Glutamatergic neuron (in vitro differentiated cells): Measurements from ENCODE around the gene HBG1. TPM values are rescaled to one million over a fixed set of nuclear protein-coding genes. Genes with fewer than 3 reads are reported as not detected.

Experiments used
- DNase-seq: peaks from one replicate; pipeline ENCODE4 v3.0.0; 2022
- H3K27ac Mint-ChIP-seq: one replicate; pipeline ENCODE4 v1.8.0; 2020; ENCODE audit warnings: mild to moderate bottlenecking, mixed read lengths, inconsistent platforms; ENCODE audit not compliant: unreplicated experiment
- H3K27me3 Mint-ChIP-seq: one replicate; pipeline ENCODE4 v1.8.0; 2020; ENCODE audit warnings: mild to moderate bottlenecking, moderate library complexity, mixed read lengths, inconsistent platforms; ENCODE audit not compliant: unreplicated experiment
- H3K36me3 Mint-ChIP-seq: one replicate; pipeline ENCODE4 v1.8.0; 2020; ENCODE audit warnings: mild to moderate bottlenecking, mixed read lengths, inconsistent platforms; ENCODE audit not compliant: unreplicated experiment
- H3K4me1 Mint-ChIP-seq: one replicate; pipeline ENCODE4 v1.8.0; 2020; ENCODE audit warnings: mild to moderate bottlenecking, low read depth, mixed read lengths, inconsistent platforms; ENCODE audit not compliant: unreplicated experiment
- H3K4me3 Mint-ChIP-seq: one replicate; pipeline ENCODE4 v1.8.0; 2020; ENCODE audit warnings: mild to moderate bottlenecking, mixed read lengths, inconsistent platforms; ENCODE audit not compliant: unreplicated experiment
- H3K9me3 Mint-ChIP-seq: one replicate; pipeline ENCODE4 v1.8.0; 2020; ENCODE audit warnings: mild to moderate bottlenecking, moderate library complexity, mixed read lengths, inconsistent platforms; ENCODE audit not compliant: unreplicated experiment
- total RNA-seq: library from RNA; stranded (reverse); fragmentation: NEBNext Ultra II Directional; extraction: Animal tissue kit (Norgen Biotek cat#: 25700); gene quantifications from one replicate; pipeline ENCODE4 v1.2.1, GENCODE V29; 2021; ENCODE audit not compliant: unreplicated experiment
- TF ChIP-seq, protein P1 (sequence below): fragments of 200-600 bp; sonication (generic); IDR thresholded peaks from one replicate; pipeline ENCODE4 v1.5.0; 2021; ENCODE audit not compliant: partially characterized antibody, unreplicated experiment

Gene HBG1
- total RNA-seq, 1 donor from 2014 or later = not detected

GRCh38 chr11:5228124-5228523 lies 21.5 kb downstream of the HBG1 start:
- no peaks in the 10 kb centered on the region for H3K36me3 Mint-ChIP-seq
- no peaks in the 10 kb centered on the region for H3K27me3 Mint-ChIP-seq
- no peaks in the 10 kb centered on the region for H3K9me3 Mint-ChIP-seq
- TF ChIP-seq, protein P1, sequence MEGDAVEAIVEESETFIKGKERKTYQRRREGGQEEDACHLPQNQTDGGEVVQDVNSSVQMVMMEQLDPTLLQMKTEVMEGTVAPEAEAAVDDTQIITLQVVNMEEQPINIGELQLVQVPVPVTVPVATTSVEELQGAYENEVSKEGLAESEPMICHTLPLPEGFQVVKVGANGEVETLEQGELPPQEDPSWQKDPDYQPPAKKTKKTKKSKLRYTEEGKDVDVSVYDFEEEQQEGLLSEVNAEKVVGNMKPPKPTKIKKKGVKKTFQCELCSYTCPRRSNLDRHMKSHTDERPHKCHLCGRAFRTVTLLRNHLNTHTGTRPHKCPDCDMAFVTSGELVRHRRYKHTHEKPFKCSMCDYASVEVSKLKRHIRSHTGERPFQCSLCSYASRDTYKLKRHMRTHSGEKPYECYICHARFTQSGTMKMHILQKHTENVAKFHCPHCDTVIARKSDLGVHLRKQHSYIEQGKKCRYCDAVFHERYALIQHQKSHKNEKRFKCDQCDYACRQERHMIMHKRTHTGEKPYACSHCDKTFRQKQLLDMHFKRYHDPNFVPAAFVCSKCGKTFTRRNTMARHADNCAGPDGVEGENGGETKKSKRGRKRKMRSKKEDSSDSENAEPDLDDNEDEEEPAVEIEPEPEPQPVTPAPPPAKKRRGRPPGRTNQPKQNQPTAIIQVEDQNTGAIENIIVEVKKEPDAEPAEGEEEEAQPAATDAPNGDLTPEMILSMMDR = no peak
- H3K4me1 Mint-ChIP-seq = no peaks in the 10 kb centered on the region
- H3K4me3 Mint-ChIP-seq = no peak overlapping the region
- DNase-seq = no peak
- no peak overlapping the region for H3K27ac Mint-ChIP-seq

DNA sequence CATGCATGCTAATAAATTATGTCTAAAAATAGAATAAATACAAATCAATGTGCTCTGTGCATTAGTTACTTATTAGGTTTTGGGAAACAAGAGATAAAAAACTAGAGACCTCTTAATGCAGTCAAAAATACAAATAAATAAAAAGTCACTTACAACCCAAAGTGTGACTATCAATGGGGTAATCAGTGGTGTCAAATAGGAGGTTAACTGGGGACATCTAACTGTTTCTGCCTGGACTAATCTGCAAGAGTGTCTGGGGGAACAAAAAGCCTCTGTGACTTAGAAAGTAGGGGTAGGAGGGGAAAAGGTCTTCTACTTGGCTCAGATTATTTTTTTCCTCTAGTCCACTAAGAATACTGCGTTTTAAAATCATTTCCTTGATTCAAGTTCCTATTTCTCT lies 22.0 kb downstream of the HBG1 start:
- no peak overlapping the region for H3K27ac Mint-ChIP-seq
- H3K9me3 Mint-ChIP-seq = no peaks in the 10 kb centered on the region
- TF ChIP-seq, protein P1 = no peak
- no peak for DNase-seq
- H3K36me3 Mint-ChIP-seq = no peaks in the 10 kb centered on the region
- no peak overlapping the region for H3K4me3 Mint-ChIP-seq
- no peaks in the 10 kb centered on the region for H3K4me1 Mint-ChIP-seq
- no peaks in the 10 kb centered on the region for H3K27me3 Mint-ChIP-seq

DNA sequence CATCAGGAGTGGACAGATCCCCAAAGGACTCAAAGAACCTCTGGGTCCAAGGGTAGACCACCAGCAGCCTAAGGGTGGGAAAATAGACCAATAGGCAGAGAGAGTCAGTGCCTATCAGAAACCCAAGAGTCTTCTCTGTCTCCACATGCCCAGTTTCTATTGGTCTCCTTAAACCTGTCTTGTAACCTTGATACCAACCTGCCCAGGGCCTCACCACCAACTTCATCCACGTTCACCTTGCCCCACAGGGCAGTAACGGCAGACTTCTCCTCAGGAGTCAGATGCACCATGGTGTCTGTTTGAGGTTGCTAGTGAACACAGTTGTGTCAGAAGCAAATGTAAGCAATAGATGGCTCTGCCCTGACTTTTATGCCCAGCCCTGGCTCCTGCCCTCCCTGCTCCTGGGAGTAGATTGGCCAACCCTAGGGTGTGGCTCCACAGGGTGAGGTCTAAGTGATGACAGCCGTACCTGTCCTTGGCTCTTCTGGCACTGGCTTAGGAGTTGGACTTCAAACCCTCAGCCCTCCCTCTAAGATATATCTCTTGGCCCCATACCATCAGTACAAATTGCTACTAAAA lies 22.8 kb downstream of the HBG1 start, which contains the start of gene HBB:
Gene HBB, minus strand, starts transcription at position 340 of the 579 bp plus-strand sequence. Its CDS starts 50 bp downstream, at position 290.
- Mint-ChIP-seq H3K9me3 (peaks cover 3% of the 10 kb centered on the region), H3K4me3 (no peak within 1 kb of the TSS), H3K4me1 (no peaks in the 10 kb centered on the region), H3K36me3 (no peaks in the 10 kb centered on the region), H3K27me3 (no peaks in the 10 kb centered on the region), H3K27ac (no peak within 1 kb of the TSS)
- TF ChIP-seq, protein P1 = no peak
- DNase-seq = no peak

DNA sequence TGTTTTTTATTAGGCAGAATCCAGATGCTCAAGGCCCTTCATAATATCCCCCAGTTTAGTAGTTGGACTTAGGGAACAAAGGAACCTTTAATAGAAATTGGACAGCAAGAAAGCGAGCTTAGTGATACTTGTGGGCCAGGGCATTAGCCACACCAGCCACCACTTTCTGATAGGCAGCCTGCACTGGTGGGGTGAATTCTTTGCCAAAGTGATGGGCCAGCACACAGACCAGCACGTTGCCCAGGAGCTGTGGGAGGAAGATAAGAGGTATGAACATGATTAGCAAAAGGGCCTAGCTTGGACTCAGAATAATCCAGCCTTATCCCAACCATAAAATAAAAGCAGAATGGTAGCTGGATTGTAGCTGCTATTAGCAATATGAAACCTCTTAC lies 24.2 kb downstream of the HBG1 start:
- no peak for DNase-seq
- Mint-ChIP-seq H3K36me3 (no peaks in the 10 kb centered on the region), H3K27me3 (no peaks in the 10 kb centered on the region), H3K9me3 (peaks cover 3% of the 10 kb centered on the region), H3K27ac (no peak overlapping the region), H3K4me1 (no peaks in the 10 kb centered on the region), H3K4me3 (no peak overlapping the region)
- TF ChIP-seq, protein P1 = no peak

DNA sequence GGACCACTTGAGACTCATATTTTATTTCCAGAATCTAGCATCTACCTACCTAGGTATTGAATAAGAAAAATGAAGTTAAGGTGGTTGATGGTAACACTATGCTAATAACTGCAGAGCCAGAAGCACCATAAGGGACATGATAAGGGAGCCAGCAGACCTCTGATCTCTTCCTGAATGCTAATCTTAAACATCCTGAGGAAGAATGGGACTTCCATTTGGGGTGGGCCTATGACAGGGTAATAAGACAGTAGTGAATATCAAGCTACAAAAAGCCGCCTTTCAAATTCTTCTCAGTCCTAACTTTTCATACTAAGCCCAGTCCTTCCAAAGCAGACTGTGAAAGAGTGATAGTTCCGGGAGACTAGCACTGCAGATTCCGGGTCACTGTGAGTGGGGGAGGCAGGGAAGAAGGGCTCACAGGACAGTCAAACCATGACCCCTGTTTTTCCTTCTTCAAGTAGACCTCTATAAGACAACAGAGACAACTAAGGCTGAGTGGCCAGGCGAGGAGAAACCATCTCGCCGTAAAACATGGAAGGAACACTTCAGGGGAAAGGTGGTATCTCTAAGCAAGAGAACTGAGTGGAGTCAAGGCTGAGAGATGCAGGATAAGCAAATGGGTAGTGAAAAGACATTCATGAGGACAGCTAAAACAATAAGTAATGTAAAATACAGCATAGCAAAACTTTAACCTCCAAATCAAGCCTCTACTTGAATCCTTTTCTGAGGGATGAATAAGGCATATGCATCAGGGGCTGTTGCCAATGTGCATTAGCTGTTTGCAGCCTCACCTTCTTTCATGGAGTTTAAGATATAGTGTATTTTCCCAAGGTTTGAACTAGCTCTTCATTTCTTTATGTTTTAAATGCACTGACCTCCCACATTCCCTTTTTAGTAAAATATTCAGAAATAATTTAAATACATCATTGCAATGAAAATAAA lies 24.8 kb downstream of the HBG1 start:
- H3K27me3 Mint-ChIP-seq = no peaks in the 10 kb centered on the region
- H3K36me3 Mint-ChIP-seq = no peaks in the 10 kb centered on the region
- H3K27ac Mint-ChIP-seq = no peak overlapping the region
- H3K4me3 Mint-ChIP-seq = no peak overlapping the region
- peaks cover 5% of the 10 kb centered on the region for H3K9me3 Mint-ChIP-seq
- H3K4me1 Mint-ChIP-seq = no peaks in the 10 kb centered on the region
- TF ChIP-seq, protein P1 = no peak
- DNase-seq = no peak
